Calu3 (cell line): Measurements from ENCODE around the gene SLC39A11. TPM values are rescaled to one million over a fixed set of nuclear protein-coding genes. Genes with fewer than 3 reads are reported as not detected.

Experiments
- BruUV-seq: library from RNA; stranded (reverse); fragments of 400-500 nt; replicated peaks from 2 replicates; lab custom pipeline; 2021; lab: Mats Ljungman, UMichigan
- CTCF ChIA-PET: fragments of 300-600 bp; sonication (Branson Sonifier 250); formaldehyde crosslinking; loops from one replicate; lab custom pipeline; 2022; ENCODE audit warnings: antibody characterized with exemption; lab: Charles Lee
- DNase-seq: peaks from one replicate; pipeline ENCODE4 v3.0.0; 2022
- H3K27ac Mint-ChIP-seq: one replicate; pipeline ENCODE4 v1.8.0; 2022; ENCODE audit warnings: mixed read lengths; ENCODE audit not compliant: unreplicated experiment
- H3K27me3 Mint-ChIP-seq: one replicate; pipeline ENCODE4 v1.8.0; 2022; ENCODE audit warnings: mixed read lengths; ENCODE audit not compliant: unreplicated experiment
- H3K36me3 Mint-ChIP-seq: one replicate; pipeline ENCODE4 v1.8.0; 2022; ENCODE audit warnings: mild to moderate bottlenecking, moderate library complexity, mixed read lengths; ENCODE audit not compliant: insufficient read depth, unreplicated experiment
- H3K4me1 Mint-ChIP-seq: one replicate; pipeline ENCODE4 v1.8.0; 2022; ENCODE audit warnings: mild to moderate bottlenecking, low read depth, mixed read lengths; ENCODE audit not compliant: unreplicated experiment
- H3K4me3 Mint-ChIP-seq: one replicate; pipeline ENCODE4 v1.8.0; 2022; ENCODE audit warnings: mild to moderate bottlenecking, low read depth, moderate library complexity, mixed read lengths; ENCODE audit not compliant: unreplicated experiment
- H3K9me3 Mint-ChIP-seq: one replicate; pipeline ENCODE4 v1.8.0; 2022; ENCODE audit warnings: low read depth, mixed read lengths; ENCODE audit not compliant: unreplicated experiment
- CTCF ChIP-seq: fragments of 200-600 bp; IDR thresholded peaks from one replicate; pipeline ENCODE4 v1.8.0; 2022; ENCODE audit warnings: antibody characterized with exemption; ENCODE audit not compliant: unreplicated experiment
- intact Hi-C: fragments of 100-400 bp; cut with micrococcal nuclease; formaldehyde crosslinking; loops from one replicate; pipeline ENCODE4 v1.10.0; 2022; ENCODE audit not compliant: unreplicated experiment
- total RNA-seq: library from RNA; stranded (reverse); gene quantifications from 2 replicates; pipeline ENCODE4 v1.2.3, GENCODE V29; 2022

SLC39A11 gene
- total RNA-seq, 1 experiment from 2014 or later, result 60.3 TPM

- DNase-seq, result no peak
- no peak for TF ChIP-seq CTCF
- Mint-ChIP-seq H3K4me1 (no peaks in the 10 kb centered on the region), H3K36me3 (no peaks in the 10 kb centered on the region), H3K27me3 (no peaks in the 10 kb centered on the region), H3K9me3 (no peaks in the 10 kb centered on the region), H3K4me3 (no peak overlapping the region), H3K27ac (no peak overlapping the region)
- CTCF ChIA-PET, result no interaction called here
- no TSS peak for BruUV-seq
- intact Hi-C loops, result no loop called here
Observed at GRCh38 chr17:72943826-72944689, 148.4 kb downstream of the SLC39A11 start.

- Mint-ChIP-seq H3K36me3 (no peaks in the 10 kb centered on the region), H3K27ac (no peak overlapping the region), H3K4me3 (no peak overlapping the region), H3K27me3 (no peaks in the 10 kb centered on the region), H3K9me3 (no peaks in the 10 kb centered on the region), H3K4me1 (no peaks in the 10 kb centered on the region)
- no peak for DNase-seq
- intact Hi-C loops, result no loop called here
- BruUV-seq, result no TSS peak
- no peak for TF ChIP-seq CTCF
- CTCF ChIA-PET, result no interaction called here
Observed at GRCh38 chr17:72942579-72942978, 149.9 kb downstream of the SLC39A11 start.

- DNase-seq, result no peak
- H3K4me3 Mint-ChIP-seq, result no peak overlapping the region
- BruUV-seq, result no TSS peak
- H3K4me1 Mint-ChIP-seq, result no peaks in the 10 kb centered on the region
- TF ChIP-seq CTCF, result no peak
- H3K27ac Mint-ChIP-seq, result no peak overlapping the region
- H3K9me3 Mint-ChIP-seq, result no peaks in the 10 kb centered on the region
- intact Hi-C loops, result no loop called here
- H3K27me3 Mint-ChIP-seq, result no peaks in the 10 kb centered on the region
- no peaks in the 10 kb centered on the region for H3K36me3 Mint-ChIP-seq
- CTCF ChIA-PET, result no interaction called here
Observed at GRCh38 chr17:72940496-72940895, 152.0 kb downstream of the SLC39A11 start.

- CTCF ChIA-PET, result no interaction called here
- H3K4me3 Mint-ChIP-seq, result no peak overlapping the region
- H3K9me3 Mint-ChIP-seq, result no peaks in the 10 kb centered on the region
- H3K4me1 Mint-ChIP-seq, result no peaks in the 10 kb centered on the region
- TF ChIP-seq CTCF, result no peak
- intact Hi-C loops, result no loop called here
- H3K27ac Mint-ChIP-seq, result no peak overlapping the region
- BruUV-seq, result no TSS peak
- DNase-seq, result no peak
- no peaks in the 10 kb centered on the region for H3K27me3 Mint-ChIP-seq
- no peaks in the 10 kb centered on the region for H3K36me3 Mint-ChIP-seq
Observed at GRCh38 chr17:72938482-72938881, 154.0 kb downstream of the SLC39A11 start.
